ENCODE data around the gene STXBP5.

STXBP5 gene

DNA sequence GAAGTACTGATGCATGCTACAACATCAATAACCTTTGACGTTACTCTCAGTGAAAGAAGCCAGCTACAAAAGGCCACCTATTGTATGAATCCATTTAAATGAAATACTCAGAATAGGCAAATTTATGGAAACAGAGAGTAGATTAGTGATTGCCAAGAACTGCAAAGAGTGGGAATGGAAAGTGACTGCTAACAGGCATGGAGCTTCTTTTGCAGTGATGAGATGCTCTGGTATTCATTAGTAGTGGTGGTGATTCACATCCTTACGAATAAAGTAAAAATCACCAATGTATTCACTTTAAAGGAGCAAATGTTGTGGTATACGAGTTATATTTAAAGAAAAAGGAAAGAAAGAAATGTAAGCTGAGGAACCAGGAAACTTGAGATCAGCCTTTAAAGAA lies 177.5 kb downstream of the STXBP5 start:
- no peak for DNase-seq (ENCODE audit: low spot score)

GRCh38 chr6:147382945-147383554 lies 178.8 kb downstream of the STXBP5 start:
- DNase-seq (ENCODE audit: low spot score), result peak; percentile 11

DNA sequence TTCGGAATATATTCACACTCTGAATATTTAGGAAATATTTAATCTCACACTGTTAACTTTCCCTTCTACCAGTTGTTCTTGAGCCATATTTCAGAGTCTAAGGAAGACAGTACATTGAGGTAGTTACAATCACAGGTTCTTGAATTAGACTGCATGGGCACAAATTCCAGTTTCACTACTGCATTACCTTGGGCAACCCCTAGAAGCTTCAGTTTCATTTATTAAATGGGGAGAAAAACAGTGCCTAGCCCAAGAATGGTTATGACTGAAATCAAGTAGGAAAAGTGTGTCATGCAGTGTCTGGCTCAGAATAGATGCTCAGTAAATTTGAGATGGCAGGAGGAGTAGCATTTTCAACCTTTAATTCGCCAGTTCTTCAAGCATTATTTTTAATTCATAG lies 179.8 kb downstream of the STXBP5 start:
- no peak for DNase-seq (ENCODE audit: low spot score)

GRCh38 chr6:147384737-147385710 lies 180.8 kb downstream of the STXBP5 start:
- DNase-seq (ENCODE audit: low spot score), result no peak

DNA sequence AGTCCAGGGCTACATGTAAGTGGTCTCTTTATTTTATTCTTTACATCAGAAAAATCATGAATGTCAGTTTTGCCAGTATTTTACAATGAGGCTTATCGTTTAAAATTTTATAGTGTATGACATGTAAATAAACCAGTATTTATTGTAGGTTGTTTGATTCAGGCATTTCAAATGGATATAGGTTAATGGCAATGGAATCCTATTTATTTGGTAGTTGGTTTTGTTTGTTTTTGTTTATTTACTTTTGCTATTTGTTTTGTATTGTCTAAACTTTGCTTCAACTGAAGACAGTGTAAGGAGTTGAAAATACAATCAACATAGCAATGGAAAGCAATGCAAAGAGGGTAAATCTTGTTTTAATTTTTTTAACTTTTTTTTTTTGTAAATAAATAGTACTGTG lies 185.2 kb downstream of the STXBP5 start:
- no peak for DNase-seq (ENCODE audit: low spot score)

- DNase-seq (ENCODE audit: low spot score), result peak; percentile 28
Measured at GRCh38 chr6:147390909-147391536, 186.8 kb downstream of the STXBP5 start.

DNA sequence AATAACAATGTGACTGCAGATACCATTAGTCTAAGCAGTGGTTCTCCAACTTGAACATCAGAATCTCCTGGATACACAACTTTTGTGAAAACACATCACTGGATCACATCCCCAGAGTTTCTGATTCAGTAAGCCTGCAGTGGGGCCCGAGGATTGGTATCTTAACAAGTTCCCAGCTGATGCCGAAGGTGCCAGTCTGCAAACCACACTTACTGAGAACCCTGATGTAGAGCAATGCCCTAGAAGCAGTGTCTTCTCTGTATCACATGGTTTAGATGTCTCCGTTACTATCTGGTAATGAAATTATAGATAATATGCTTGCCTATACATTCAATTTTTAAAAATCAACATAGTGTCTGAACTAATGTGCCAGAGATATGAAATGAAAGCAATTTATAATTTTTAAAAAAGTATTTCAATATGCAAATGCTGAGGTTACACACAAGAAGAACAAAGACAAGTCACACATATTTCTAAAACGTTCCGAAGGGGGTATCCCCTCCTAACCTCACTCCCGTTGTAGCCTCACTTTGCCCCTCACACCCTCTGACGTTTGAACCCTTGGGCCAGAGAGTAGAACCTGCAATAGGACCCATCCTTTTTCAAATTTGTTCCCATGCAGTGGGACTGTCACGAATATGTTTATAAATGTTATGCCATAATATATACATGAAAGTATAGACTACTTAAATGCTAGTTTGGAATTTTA lies 188.9 kb downstream of the STXBP5 start:
- no peak for DNase-seq (ENCODE audit: low spot score)

DNA sequence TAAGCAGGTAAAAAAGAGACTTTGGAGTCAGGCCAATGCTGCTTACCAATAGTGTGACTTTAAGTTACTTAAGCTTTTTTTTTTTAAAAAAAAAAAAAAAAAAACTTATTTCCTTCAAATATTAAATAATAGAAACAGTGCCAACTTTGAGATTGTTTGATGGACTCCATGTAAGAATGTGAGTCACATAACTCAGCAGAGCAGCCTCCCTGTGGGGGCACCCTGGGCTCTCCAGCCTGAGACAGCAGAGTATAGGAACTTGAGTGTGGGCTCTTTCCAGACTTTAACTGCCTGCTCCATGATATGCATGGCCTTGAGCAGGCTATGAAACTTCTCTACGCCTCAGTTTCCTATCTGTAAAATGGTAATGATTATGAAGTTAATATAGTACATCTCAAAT lies 190.9 kb downstream of the STXBP5 start:
- no peak for DNase-seq (ENCODE audit: low spot score)

DNA sequence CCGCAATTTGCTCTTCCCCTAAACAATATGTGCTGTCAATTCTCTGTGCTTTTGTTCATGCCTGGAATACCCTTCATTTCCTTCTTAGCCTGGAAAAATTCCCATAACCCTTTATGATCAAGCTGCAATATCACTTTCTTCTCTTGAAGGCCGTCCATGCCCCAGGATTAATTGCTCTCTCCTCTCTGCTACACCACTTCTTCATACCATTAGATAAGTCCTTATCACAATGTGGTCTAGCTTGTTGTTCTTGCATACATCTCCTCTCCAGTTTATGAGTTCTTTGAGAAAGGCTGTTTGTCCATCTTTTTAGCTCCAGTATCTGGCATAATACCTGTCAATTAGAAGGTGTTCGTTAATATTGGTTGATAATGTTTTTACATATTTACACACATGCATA lies 193.1 kb downstream of the STXBP5 start:
- DNase-seq (ENCODE audit: low spot score), result no peak

GRCh38 chr6:147400968-147401367 lies 196.8 kb downstream of the STXBP5 start:
- DNase-seq (ENCODE audit: low spot score), result no peak

DNA sequence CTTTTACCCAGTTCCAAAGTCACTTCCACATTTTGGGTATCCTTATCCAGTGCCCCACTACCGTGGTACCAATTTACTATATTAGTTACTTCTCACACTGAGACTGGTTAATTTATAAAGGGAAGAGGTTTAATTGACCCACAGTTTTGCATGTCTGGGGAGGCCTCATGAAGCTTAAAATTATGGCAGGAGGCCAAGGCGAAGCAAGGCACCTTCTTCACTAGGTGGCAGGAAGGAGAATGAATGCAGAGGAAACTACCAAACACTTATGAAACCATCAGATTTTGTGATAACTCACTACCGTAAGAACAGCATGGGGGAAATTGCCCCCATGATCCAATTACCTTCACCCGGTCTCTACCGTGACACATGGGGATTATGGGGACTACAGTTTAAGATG lies 197.6 kb downstream of the STXBP5 start:
- no peak for DNase-seq (ENCODE audit: low spot score)

DNA sequence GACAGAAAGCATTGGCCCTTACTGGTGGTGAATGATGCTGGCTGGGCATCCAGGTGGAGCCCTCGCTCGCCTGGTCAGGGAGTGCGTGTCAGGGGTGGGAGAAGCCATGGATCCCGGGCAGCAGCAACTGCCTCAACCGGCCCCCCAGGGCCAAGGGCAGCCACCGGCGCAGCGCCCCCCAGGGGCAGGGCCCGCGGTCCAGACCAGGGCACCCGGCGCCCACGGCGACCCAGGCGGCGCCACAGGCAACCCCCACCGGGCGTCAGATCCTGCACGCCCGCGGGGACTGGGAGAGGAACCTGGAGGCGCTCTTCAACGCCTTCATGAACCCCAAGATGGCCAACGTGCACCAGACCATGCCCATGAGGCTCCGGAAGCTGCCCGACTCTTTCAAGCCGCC lies 202.6 kb downstream of the STXBP5 start:
- no peak for DNase-seq (ENCODE audit: low spot score)

DNA sequence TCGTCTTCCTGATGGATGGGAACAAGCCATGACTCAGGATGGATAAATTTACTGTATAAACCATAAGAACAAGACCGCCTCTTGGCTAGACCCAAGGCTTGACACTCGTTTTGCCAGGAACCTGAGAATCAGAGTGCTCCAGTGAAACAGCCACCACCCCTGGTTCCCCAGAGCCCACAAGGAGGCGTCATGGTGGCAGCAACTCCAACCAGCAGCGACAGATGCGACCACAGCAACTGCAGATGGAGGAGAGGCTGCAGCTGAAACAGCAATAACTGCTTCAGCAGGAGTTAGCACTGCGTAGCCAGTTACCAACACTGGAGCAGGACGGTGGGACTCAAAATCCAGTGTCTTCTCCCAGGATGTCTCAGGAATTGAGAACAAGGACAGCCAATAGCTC lies 203.4 kb downstream of the STXBP5 start:
- DNase-seq (ENCODE audit: low spot score), result no peak

- DNase-seq (ENCODE audit: low spot score), result no peak
Measured at GRCh38 chr6:147416622-147417021, 212.4 kb downstream of the STXBP5 start.

DNA sequence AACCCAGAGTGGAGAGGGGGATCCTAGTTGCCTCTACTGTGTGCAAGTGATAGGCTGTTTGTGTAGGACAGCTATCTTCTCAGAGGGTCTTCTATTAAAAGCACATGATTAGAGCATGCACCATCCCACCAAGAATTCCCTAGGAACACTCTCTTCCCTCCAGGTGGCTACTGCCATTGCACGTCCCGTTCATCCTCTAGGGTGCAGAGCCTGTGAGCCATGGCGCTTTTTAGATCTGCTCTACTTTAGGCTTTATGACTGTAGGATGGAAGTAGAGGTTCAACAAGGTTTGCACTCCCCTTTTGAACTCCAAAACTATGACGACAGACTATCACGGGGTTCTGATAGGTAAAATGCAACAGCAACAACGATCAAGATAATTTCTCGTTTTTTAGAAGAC lies 213.7 kb downstream of the STXBP5 start:
- no peak for DNase-seq (ENCODE audit: low spot score)

GRCh38 chr6:147418523-147418922 lies 214.3 kb downstream of the STXBP5 start:
- no peak for DNase-seq (ENCODE audit: low spot score)

DNA sequence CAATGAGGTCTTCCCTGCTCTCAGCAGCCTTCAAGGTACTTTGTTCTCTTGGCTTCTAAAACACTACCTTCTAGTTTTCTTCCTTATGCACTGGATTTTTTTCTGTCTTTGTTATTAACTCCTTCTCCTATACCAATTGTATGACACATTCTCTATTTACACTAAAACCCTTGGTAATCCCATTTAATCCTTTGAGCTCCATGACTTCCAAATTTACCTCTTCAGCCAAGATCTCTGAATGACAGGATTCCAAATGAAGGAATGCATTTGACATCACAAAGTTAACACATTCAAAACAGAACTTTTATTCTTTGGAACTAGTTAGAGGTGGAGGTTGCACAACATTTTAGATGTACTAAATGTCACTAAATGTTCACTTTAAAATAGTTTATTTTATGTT lies 217.7 kb downstream of the STXBP5 start:
- no peak for DNase-seq (ENCODE audit: low spot score)

- no peak for DNase-seq (ENCODE audit: low spot score)
Measured at GRCh38 chr6:147423111-147423510, 218.9 kb downstream of the STXBP5 start.

DNA sequence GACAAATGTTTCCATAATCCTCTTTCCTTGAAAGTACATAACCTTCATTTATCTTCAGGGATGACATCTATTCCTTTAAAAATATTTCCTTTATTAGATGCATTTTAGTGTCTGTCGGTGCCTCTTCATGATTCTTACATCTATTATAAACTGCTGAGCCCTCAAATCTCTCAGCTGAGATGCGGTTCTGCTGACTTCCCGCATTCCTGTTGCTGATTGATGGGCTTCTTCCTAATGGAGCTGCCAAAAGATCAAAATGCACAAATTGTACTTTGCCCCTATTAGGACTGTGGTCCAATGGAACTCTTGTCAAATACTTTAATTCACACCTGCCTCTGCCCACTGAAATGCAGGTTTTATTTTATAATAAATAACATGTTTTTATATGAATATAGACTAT lies 225.6 kb downstream of the STXBP5 start:
- DNase-seq (ENCODE audit: low spot score), result no peak

- DNase-seq (ENCODE audit: low spot score), result no peak
Measured at GRCh38 chr6:147430811-147431210, 226.6 kb downstream of the STXBP5 start.

- DNase-seq (ENCODE audit: low spot score), result no peak
Measured at GRCh38 chr6:147434076-147434475, 229.9 kb downstream of the STXBP5 start.

GRCh38 chr6:147434516-147434915 lies 230.3 kb downstream of the STXBP5 start:
- no peak for DNase-seq (ENCODE audit: low spot score)

All from LoVo (cell line).